Panc1 (cell line): Measurements from ENCODE around the gene CEP120. TPM values are rescaled to one million over a fixed set of nuclear protein-coding genes. Genes with fewer than 3 reads are reported as not detected.

Source experiments
- ATAC-seq: fragments of 200-7000 bp; cut with Tn5 transposase; 2 replicates; pipeline ENCODE4 v1.9.1; 2020; ENCODE audit warnings: mild to moderate bottlenecking, moderate library complexity
- BruUV-seq: library from RNA; stranded (reverse); fragments of 400-500 nt; replicated peaks from 2 replicates; lab custom pipeline; 2021; lab: Mats Ljungman, UMichigan
- CTCF ChIA-PET: fragments of 300-600 bp; sonication (Branson Sonifier 250); formaldehyde crosslinking; loops from one replicate; lab custom pipeline; 2022; ENCODE audit warnings: antibody characterized with exemption; lab: Charles Lee
- POLR2A ChIA-PET: fragments of 300-600 bp; sonication (Branson Sonifier 250); formaldehyde crosslinking; loops from one replicate; lab custom pipeline; 2022; ENCODE audit warnings: antibody characterized with exemption; lab: Charles Lee
- DNase-seq: peaks from one replicate; pipeline ENCODE4 v3.0.0-alpha.2; 2010; ENCODE audit warnings: low read depth, low spot score
- H3K27ac ChIP-seq: 2 replicates; pipeline ENCODE4 v1.5.1; 2011; ENCODE audit warnings: mild to moderate bottlenecking, low read length, inconsistent platforms
- H3K27me3 ChIP-seq: fragments of 200-500 bp; sonication (Bioruptor generic); 2 replicates; pipeline ENCODE4 v1.6.0; 2014; ENCODE audit warnings: low read length, inconsistent platforms; ENCODE audit not compliant: control insufficient read depth, insufficient read depth
- H3K36me3 ChIP-seq: fragments of 200-500 bp; sonication (Bioruptor generic); 2 replicates; pipeline ENCODE4 v1.5.1; 2014; ENCODE audit warnings: inconsistent platforms, mild to moderate bottlenecking, low read length, moderate library complexity; ENCODE audit not compliant: control insufficient read depth, insufficient read depth
- H3K4me1 ChIP-seq: 2 replicates; pipeline ENCODE4 v1.5.1; 2011; ENCODE audit warnings: inconsistent platforms, mild to moderate bottlenecking, low read length, moderate library complexity; ENCODE audit not compliant: control insufficient read depth, insufficient read depth
- H3K4me3 ChIP-seq, 2 experiments: 2 replicates each; pipeline ENCODE4 v1.5.1; 2011 to 2012; ENCODE audit warnings: low read depth in 2 of 2, low read length in 2 of 2, mild to moderate bottlenecking in 2 of 2, inconsistent platforms in 1 of 2, moderate library complexity in 1 of 2
- H3K9me3 ChIP-seq: fragments of 200-500 bp; sonication (Bioruptor generic); 2 replicates; pipeline ENCODE4 v1.5.1; 2014; ENCODE audit warnings: low read depth, mild to moderate bottlenecking, inconsistent platforms, low read length, moderate library complexity; ENCODE audit not compliant: control insufficient read depth, insufficient read depth
- POLR2AphosphoS5 ChIP-seq: IDR thresholded peaks from 2 replicates; pipeline ENCODE4 v1.6.1; 2012; ENCODE audit warnings: mild to moderate bottlenecking, low read depth, low read length, moderate library complexity
- REST ChIP-seq, 2 experiments: IDR thresholded peaks; 2 replicates each; pipeline ENCODE4 v1.6.1; 2011 to 2012; ENCODE audit warnings: low read depth in 2 of 2, control low read depth in 1 of 2, low read length in 1 of 2, mild to moderate bottlenecking in 1 of 2, moderate library complexity in 1 of 2; ENCODE audit not compliant: insufficient read depth in 1 of 2
- SIN3A ChIP-seq: IDR thresholded peaks from 2 replicates; pipeline ENCODE4 v1.6.1; 2012; ENCODE audit warnings: low read depth, mild to moderate bottlenecking, low read length, moderate library complexity, borderline replicate concordance; ENCODE audit not compliant: insufficient read depth
- TCF7L2 ChIP-seq: IDR thresholded peaks from 2 replicates; pipeline ENCODE4 v1.6.1; 2011; ENCODE audit warnings: mild to moderate bottlenecking, low read depth, low read length, inconsistent platforms
- in situ Hi-C: cut with HindIII; loops from 2 replicates; pipeline ENCODE4 v1.10.0; 2016; ENCODE audit warnings: low sequenced_read_pairs, low pct_unique_long_range_greater_than_20kb
- intact Hi-C: fragments of 100-400 bp; cut with micrococcal nuclease; formaldehyde crosslinking; loops from one replicate; pipeline ENCODE4 v1.10.0; 2022; ENCODE audit not compliant: unreplicated experiment
- total RNA-seq: library from RNA; stranded (reverse); gene quantifications from one replicate; pipeline ENCODE4 v1.2.1, GENCODE V29; 2021; ENCODE audit not compliant: unreplicated experiment
- TF ChIP-seq, protein P1 (sequence below): fragments of 450-650 bp; IDR thresholded peaks from 2 replicates; pipeline ENCODE4 v1.5.1; 2017; ENCODE audit warnings: mild to moderate bottlenecking

The CEP120 gene
- total RNA-seq, 1 experiment from 2014 or later = 20.1 TPM

- ATAC-seq (no peak), DNase-seq (no peak)
- intact Hi-C loops = no loop called here
- Histone ChIP-seq H3K27me3 (peaks cover 8% of the 10 kb centered on the region; the same call in 1 of the 2 replicates), H3K27ac (no peak overlapping the region), H3K4me1 (no peaks in the 10 kb centered on the region; the same call in 1 of the 2 replicates), H3K9me3 (0 out of 2 replicates have a peak, but pooled peaks cover 8% of the 10 kb centered on the region), H3K4me3 (no peak overlapping the region), H3K36me3 (no peaks in the 10 kb centered on the region; the same call in 1 of the 2 replicates)
- no peak for TF ChIP-seq SIN3A
- TF ChIP-seq, protein P1, sequence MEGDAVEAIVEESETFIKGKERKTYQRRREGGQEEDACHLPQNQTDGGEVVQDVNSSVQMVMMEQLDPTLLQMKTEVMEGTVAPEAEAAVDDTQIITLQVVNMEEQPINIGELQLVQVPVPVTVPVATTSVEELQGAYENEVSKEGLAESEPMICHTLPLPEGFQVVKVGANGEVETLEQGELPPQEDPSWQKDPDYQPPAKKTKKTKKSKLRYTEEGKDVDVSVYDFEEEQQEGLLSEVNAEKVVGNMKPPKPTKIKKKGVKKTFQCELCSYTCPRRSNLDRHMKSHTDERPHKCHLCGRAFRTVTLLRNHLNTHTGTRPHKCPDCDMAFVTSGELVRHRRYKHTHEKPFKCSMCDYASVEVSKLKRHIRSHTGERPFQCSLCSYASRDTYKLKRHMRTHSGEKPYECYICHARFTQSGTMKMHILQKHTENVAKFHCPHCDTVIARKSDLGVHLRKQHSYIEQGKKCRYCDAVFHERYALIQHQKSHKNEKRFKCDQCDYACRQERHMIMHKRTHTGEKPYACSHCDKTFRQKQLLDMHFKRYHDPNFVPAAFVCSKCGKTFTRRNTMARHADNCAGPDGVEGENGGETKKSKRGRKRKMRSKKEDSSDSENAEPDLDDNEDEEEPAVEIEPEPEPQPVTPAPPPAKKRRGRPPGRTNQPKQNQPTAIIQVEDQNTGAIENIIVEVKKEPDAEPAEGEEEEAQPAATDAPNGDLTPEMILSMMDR = no peak
- TF ChIP-seq TCF7L2 = no peak
- no peak for TF ChIP-seq REST (IDR thresholded peaks at IDR 0.05; ENCODE audit: insufficient read depth in 1 of 2, low read depth in 2 of 2, low read length in 1 of 2)
- no peak for TF ChIP-seq POLR2AphosphoS5
- BruUV-seq = no TSS peak
- in situ Hi-C loops = no loop called here
- POLR2A ChIA-PET = no interaction called here
- CTCF ChIA-PET = no interaction called here
Measured at GRCh38 chr5:123299136-123299535, 124.1 kb downstream of the CEP120 start.

- Histone ChIP-seq H3K4me3 (no peak overlapping the region), H3K27ac (no peak overlapping the region), H3K9me3 (0 out of 2 replicates have a peak, but pooled peaks cover 8% of the 10 kb centered on the region), H3K27me3 (peaks cover 8% of the 10 kb centered on the region; the same call in 1 of the 2 replicates), H3K4me1 (no peaks in the 10 kb centered on the region; the same call in 1 of the 2 replicates), H3K36me3 (no peaks in the 10 kb centered on the region; the same call in 1 of the 2 replicates)
- in situ Hi-C loops = no loop called here
- intact Hi-C loops = no loop called here
- TF ChIP-seq POLR2AphosphoS5 (no peak), SIN3A (no peak), REST (IDR thresholded peaks at IDR 0.05; ENCODE audit: insufficient read depth in 1 of 2, low read depth in 2 of 2, low read length in 1 of 2) (no peak), TCF7L2 (no peak)
- TF ChIP-seq, protein P1 = no peak
- ChIA-PET POLR2A (no interaction called here), CTCF (no interaction called here)
- ATAC-seq (no peak), DNase-seq (no peak)
- no TSS peak for BruUV-seq
Measured at GRCh38 chr5:123298335-123299030, 124.7 kb downstream of the CEP120 start.
